NCI-H1694 treated with DMSO at 0.1 percent for 48 hours (cell line): ENCODE results near the gene SSH2.
"Not testable (repeated sequence)": the region's sequence is repeated elsewhere in the genome, so short reads cannot be mapped to it uniquely, and the experiment has no call there.

Experiments used
- DNase-seq: peaks from one replicate; lab custom pipeline; 2025; lab: John Stamatoyannopoulos, UW

SSH2 gene

DNA sequence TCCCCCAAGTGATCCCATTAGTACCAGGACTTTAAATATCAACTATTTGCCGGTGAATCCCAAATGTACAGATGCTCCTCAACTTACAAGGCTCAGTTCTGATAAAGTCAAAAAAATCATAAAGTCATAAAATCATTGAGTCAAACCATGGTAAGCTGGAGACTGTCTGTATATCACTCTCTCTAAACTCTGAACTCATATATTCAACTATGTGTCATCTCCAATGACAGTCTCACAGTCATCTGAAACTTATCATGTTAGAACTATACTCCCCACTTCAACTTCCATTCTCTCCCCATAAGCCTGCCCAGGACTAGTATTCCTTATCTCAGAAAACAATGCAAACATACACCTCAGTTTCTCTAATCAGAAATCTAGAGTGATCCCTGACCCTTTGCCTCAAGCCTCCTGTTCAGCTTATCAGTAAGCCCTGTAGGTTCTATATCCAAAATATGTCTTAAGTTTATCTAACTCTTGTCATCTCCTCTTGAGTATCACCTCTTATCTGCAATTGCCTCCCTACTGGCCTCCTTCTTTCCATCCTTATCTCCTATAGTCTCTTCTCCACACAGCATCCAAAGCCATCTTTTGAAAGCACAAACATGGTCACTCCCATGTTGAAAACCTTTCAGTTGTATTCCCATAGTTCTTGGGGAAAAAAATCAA, 55.0 kb downstream of the SSH2 start:
- DNase-seq: no peak

DNA sequence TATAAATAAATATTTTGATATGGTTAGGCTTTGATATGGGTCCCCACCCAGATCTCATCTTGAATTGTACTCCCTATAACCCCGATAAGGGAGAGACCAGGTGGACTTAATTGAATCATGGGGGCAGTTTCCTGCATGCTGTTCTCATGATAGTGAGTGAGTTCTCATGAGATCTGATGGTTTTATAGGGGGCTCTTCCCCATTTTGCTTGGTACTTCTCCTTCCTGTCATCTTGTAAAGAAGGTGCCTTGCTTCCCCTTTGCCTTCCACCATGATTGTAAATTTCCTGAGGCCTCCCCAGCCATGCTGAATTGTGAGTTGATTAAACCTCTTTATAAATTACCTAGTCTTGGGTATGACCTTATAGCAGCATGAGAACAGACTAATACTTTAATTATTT, 55.7 kb downstream of the SSH2 start:
- DNase-seq: not testable (repeated sequence)

DNA sequence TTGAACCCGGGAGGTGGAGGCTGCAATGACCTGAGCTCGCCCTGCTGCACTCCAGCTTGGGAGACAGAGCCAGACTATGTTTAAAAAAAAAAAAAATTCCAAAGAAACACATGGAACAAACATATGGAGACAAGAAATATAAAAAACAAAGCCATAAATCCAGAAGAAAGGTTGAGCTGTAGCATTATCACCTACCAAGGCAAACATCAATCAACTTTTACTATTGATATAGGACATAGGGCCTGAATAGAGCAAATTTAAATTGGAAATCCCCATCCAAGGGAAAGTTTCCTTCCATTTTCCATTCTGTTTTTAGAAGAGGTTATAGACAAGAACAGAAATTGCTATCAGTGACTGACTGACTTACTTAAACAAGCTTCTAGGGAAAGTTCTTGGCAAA, 56.6 kb downstream of the SSH2 start:
- DNase-seq: no peak

DNA sequence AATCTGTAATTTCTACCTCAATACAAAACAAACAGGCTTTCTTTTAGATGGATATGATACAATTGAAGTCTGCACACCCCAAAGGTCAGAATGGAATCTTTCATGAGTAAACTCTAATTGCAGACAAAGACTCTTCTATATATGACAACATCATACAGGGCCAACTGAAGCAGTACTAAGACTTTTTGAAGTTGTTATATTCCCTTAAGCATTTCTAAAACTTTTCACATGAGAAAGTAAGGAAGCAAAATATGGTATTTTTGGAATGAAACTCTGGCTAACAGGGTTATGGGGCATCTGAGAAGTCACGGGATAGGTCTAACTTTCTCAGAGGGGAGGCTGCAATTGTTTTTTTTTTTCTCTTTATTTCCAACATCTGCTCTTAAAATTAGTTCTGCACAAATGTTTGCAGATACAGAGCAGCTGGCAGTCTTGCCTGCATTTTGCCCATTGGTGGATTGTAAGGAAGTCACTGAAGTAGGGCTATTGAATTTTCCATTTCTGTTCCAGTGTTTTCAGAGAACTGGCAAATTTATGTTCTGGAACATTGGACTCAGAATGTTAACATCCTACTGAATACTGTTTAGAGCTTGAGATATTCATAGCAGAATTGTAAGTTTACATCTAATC, 59.1 kb downstream of the SSH2 start:
- DNase-seq: peak; percentile 39

DNA sequence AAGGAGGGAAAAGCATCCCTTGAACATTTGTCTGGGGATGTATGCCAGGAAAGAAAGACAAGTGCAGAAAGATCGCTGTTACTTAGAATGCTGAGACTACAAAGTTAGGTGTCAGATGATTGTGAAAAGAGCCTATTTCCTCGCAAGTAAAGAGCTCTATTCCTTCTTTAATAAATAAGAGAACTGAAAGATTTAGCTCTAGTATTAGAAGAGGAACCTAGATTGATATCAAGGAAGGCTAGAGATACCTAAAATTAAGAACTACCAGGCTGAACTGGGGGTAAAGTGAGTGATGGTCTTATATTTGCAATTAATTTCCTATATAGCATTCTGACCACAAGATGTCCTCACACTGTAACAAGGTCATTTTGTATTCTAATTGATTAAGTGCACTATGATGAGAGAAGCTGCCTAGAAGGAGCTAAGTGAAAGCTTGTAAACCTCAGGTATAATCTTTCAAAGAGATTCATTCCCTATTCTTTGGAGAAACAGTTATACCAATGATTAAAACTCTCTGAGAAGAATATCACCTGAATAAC, 62.3 kb downstream of the SSH2 start:
- no peak for DNase-seq

DNA sequence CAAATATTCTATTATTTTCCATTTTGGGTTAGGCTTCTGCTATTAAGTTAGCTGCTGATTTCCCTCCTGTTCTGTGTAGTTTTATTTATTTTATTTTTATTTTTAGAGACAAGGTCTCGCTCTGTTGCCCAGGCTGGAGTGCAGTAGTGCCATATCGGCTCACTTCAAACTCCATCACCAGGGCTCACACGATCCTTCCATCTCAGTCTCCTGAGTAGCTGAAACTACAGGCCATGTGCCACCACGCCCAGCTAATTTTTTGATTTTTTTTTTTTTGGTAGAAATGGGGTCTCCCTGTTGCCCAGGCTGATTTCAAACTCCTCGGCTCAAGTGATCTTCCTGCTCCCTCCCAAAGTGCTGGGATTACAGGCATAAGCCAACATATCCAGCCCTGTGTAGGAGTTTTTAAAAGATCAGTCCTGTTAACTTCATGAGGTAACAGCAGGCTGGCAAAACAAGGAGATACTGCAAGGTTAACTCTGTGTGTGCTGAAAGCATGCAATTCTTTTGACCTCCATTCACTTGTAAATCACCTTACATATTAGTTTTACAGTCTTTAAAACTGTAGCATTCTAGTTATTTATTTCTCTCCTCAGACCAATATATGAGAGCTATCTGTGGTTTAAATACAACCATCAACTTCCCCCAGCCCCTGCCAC, 63.2 kb downstream of the SSH2 start:
- no peak for DNase-seq

DNA sequence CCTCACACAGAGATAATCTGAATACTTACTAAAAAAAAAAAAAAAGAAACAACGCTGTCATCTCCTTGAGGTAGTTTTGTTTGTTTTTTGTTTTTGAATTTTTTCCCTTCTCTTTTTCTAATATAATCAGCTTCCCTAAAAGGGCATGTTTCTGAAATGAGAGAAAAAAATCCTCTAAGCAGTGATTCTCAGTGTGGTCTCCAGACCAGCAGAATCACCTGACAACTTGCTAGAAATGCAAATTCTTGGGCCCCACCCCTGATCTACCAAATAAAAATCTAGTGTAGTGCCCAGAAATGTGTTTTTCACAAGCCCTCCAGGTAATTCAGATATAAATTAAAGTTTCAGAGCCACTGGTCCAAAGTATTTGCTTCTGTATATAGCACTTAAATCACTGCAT, 65.4 kb downstream of the SSH2 start:
- DNase-seq: no peak

DNA sequence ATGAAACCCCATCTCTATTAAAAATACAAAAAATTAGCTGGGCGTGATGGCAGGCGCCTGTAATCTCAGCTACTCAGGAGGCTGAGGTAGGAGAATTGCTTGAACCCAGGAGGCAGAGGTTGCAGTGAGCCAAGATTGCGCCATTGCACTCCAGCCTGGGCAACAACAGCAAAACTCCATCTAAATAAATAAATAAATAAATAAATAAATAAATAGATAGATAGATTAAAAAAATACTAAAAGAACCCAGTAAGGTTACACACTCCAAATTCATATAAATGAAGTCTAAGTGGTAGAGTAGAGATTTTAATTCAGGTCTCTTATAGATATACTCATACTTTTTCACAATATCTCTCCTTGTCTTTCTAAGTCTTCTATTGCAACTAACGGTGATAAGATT, 65.9 kb downstream of the SSH2 start:
- not testable (repeated sequence) for DNase-seq

DNA sequence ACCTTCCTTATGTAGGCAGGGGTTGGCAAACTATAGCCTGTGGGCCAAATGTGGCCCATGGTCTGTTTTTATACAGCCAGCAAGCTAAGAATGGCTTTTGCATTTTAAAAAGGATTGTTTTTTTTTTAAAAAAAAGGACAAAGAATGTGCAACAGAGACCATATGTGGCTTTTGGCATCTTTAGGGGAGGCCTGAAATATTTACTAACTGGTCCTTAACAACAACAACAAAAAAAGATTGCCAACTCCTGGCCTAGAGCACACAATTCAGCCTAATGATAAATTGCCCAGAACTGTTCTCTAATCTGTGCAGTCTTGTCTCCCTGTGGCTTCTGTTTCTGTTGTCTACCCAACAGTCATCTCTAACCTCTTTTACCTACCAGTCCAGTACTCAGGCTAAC, 67.1 kb downstream of the SSH2 start:
- DNase-seq: no peak

DNA sequence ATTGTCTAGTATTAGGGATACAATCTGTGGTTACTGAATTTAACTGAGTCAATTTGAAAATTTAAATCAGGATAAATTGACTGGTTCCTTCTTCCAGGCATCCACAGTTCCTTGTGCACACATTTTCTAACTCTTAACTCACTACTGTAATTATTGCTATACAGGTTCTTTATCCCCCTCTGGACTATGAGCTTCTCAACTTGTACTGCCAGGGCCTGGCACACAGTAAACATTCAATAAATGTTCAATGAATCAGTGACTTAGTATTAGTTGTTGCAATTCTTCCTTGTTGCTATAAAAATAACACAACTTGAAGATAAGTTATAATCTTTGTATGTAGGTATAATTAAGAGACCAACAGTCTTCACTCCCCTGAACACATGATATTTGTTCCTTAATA, 67.9 kb downstream of the SSH2 start:
- no peak for DNase-seq

DNA sequence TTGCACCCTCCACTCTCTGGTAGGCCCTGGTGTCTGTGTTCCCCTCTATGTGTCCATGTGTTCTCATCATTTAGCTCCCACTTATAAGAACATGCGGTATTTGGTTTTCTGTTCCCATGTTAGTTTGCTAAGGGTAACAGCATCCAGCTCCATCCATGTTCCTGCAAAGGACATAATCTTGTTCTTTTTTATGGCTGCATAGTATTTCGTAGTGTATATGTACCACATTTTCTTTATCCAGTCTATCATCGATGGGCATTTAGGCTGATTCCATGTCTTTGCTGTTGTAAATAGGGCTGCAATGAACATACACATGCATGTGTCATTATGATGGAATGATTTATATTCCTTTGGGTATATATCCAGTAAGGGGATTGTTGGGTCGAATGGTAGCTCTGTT, 70.6 kb downstream of the SSH2 start:
- DNase-seq: not testable (repeated sequence)

DNA sequence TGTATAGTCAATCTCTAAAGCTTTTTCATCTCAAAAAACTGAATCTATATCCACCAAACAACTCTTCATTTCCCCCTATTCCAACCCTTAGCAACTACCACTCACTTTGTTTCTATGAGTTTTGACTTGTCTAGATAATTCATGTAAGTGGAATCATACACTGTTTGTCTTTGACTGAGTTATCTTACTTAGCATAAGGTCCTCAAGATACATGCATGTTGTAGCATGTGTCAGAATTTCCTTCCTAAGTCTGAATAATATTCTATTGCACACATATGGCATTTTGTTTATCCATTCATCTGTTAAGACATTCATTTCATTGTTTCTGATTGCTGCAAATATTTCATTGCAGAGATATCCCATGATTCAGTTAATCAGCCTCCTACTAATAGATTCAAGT, 72.2 kb downstream of the SSH2 start:
- DNase-seq: no peak

DNA sequence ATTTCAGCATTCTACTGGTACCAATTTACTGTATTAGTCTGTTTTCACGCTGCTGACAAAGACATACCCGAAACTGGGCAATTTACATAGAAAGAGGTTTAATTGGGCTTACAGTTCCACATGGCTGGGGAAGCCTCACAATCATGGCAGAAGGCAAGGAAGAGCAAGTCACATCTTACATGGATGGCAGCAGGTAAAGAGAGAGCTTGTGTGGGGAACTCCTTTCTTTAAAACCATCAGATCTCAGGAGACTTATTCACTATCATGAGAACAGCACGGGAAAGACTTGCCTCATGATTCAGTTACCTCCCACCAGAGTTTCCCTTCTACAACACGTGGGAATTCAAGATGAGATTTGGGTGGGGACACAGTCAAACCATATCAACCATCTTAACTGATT, 72.9 kb downstream of the SSH2 start:
- not testable (repeated sequence) for DNase-seq

DNA sequence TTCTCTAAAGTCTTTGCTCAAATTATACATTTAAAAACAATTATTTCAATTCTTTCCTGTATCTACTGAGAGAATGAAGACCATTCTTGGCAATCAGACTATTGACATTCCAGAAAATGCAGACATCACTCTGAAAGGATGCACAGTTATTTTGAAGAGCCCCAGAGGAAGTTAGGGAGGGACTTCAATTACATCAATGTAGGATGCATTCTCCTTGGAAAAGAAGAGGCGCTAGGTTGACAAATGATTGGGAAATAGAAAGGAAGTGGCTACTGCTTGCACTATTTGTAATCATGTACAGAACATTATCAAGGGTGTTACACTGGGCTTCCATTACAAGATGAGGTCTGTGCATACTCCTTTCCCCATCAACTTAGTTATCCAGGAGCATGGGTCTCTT, 74.3 kb downstream of the SSH2 start:
- no peak for DNase-seq

DNA sequence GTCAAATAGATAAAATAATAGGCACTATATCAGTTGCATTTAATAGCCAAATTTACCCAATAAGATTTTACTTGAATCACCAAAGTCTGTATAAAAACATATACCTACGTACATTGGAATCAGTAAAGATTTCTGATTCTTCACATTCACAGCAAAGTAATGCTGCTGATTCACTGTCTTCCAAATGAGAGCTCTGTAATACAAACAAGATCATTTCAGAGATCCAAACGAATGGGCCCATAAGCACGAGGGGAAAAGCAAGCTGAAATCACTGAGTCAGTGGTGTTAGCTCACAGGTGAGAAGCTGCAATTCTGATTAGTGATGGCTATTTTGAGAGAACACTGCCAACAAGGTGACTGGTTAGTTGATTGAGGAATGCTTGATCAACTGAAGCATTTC, 81.3 kb downstream of the SSH2 start:
- no peak for DNase-seq

DNA sequence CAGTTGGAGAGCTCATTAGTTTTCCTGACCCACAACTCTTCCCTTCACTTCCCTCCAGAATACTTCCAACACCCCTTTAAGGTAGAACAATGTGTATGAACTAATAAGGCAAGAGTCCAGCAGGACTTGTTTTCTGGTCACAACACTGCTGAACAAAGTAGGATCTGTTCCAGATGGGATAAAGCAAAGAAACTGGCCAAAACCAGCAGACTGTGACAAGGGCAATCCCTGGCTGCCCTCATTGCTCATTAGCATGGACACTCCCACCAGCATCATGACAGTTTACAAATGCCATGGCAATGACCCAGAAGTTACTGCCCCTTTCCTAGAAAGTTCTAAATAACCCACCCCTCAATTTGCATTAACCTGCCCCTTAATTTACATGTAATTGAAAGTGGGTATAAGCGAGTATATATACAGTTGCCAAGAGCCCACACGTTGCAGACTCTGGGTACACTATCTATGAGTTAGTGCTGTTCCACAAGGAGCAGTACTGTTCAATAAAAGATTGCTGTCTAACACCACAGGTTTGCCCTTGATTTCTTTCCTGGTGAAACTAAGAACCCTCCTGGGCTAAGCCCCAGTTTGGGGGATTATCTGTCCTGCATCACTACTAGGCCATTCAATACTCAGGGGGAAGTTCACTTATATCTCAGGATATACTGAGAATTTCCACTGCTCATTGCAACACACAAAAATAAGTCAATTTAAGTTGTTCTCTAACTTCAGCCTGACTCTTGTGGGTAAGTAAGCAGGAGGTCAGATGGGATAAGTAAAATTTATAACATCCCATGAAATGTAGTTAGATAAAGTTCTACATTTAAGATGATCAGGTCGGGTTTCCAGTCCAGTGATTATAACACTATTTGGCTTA, 82.3 kb downstream of the SSH2 start:
- DNase-seq: no peak

DNA sequence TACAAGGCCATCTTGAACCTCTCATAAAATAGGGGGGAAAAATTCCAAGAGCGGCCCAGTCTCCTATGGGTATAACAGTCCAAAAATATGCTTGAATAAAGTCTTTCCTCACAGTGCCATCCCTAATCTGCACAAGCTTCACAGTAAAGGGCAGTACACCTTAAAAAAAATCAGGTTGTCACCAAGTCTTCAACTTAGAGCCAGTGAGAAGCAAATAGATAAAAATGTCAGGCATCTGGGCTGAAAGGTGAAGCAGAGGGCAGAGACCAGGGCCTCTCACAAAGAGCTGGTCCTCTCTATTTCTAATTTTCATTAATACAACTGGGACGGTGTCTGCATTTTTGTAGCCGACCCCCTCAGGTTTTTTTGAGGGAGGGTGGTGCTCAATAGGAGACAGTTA, 82.9 kb downstream of the SSH2 start:
- DNase-seq: no peak

DNA sequence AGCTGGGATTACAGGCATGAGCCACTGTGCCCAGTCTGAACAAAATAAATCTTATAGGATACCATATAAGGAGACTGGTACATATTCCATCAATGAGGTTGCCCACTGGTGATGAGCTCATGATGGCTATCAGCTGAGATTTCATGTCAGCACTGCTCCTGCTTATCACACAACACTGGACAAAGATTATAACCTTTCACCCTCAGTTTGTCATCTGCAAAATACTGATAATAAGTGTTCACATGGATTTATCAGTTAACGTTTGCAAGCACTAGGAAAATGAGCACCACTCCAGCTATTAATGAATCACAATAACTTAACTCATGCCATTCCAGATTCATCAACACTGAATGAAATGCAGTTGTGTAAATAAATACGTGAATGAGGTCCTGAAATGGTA, 83.7 kb downstream of the SSH2 start:
- no peak for DNase-seq

DNA sequence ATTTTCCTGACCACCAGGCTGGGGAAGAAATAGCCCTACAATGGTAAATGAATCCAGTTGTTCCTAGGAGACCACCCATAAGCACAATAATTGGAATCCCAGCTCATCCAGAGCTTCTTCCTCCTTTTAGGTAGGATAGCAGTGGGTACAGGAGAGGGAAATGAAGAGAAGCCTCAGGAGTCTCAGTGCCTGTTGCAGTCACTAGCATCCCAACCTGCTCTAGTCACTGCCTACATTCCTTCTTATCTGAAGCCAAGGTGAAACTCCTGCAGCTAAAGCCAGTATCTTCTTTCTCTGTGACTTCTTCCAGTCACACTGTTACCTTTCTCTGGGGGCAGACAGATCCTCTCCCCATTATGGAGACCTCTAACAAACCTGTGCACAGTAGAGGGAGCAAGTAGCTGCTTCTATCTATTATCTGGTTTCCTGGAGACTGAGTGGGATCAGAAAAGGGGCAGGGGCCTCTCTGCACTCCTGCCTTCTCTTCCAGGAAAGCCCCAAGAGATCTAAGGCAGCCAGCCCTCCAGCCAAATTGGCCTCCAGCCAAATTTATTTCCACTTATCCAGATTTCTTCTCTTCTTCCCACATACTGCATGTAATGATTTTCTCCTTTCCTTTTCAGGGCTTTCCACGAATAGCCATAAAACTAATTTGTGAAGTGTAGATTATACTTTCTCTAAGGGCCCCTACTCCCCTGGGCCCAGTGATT, 85.5 kb downstream of the SSH2 start:
- no peak for DNase-seq

DNA sequence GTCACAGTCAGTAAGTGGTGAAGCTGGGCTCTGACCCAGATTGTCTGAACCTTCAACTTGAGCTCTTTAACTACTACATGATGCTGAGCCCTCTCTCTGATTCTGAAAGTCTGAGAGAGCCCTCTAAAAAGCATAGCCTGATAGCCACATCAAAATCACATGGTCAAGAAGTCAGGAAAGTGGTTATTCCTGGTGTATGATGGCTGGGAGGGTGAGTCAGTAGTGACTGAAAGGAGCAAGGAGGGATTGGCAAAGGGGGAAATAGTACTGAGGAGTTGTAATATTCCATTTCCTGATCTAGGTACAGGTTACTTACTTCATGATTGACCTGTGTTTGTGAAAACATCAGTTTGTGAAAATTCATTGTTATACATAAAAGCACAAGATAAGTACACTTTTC, 89.1 kb downstream of the SSH2 start:
- no peak for DNase-seq

DNA sequence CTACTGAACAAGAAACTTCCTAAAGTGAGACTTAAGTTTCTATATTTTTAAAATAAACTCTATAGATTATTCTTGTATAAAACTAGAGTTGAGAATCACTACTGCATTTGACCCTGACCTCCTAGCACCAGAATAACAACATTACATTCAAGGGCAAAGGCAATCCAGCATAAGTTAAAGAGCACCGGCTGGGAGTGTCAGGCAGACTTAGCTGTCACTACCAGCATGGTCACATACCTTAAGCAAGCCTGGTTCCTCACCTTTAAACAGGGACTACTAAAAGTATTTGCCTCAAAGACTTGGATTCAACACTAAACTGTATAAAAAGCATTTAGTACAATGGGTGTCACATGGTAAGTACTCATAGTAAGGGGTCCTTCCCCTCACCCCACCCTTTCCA, 90.4 kb downstream of the SSH2 start:
- DNase-seq: no peak

DNA sequence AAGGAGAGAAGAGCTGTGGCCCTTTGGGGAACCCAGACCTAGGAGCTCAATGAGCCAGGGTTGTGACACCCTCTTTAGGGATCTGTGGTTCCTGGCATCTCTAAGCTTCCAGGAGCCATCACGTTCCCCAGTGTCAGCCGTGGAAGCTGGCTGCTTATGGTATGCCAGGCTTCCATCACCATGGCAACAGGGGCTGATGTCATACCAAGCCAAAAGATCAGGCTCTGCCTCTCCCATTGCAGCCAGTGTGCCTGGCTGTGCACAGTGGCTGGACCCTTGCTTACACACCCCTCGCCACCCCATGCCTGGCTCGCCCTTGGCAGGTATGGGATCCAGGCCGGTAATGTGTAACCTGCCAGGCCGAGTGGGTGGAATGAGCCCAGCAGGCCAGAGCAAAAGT, 91.1 kb downstream of the SSH2 start:
- no peak for DNase-seq
